Superior temporal gyrus (tissue), 1 donor: ENCODE measurements around the gene S100A9.
"Not testable (repeated sequence)": the region's sequence is repeated elsewhere in the genome, so short reads cannot be mapped to it uniquely, and the experiment has no call there.

Experiments used
- DNase-seq: peaks from one replicate; pipeline ENCODE4 v3.0.0-alpha.2; 2016; ENCODE audit errors: extremely low spot score

S100A9 gene

DNA sequence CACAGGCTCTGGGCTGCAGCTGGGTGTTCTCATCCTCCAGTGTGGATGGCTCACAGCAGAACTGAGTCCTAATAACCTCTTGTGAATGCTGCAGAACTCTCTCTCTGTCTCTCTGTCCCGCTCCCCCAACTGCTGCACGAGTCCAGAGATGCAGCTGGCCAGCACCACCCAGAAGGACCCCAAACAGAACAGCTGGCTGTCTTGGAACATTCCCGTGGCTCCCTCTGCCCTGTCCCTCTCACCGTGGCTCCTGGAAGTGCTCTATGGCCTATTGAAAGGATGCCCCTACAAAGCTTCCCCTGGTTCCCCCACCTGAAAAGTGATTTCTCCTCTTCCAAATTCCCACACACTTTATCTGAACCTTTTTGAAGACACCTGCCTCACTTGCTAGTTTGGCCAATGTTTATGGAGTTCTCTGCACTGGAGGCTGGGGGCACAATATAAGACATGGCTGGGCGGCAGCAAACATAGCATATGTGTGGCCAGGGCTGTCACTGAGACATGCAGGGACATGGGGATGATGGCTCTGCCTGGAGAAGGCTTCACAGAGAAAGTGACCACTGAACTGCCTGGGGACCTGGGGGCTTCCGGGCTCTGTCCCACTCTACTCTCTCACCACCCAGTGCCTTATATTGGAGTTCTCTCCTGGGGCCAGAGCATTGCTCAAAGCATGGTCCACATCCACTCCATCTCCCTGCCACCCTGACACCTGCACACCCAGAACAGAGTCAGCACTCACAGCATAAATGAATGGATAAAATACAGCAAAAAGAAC, 48.4 kb downstream of the S100A9 start:
- not testable (repeated sequence) for DNase-seq

DNA sequence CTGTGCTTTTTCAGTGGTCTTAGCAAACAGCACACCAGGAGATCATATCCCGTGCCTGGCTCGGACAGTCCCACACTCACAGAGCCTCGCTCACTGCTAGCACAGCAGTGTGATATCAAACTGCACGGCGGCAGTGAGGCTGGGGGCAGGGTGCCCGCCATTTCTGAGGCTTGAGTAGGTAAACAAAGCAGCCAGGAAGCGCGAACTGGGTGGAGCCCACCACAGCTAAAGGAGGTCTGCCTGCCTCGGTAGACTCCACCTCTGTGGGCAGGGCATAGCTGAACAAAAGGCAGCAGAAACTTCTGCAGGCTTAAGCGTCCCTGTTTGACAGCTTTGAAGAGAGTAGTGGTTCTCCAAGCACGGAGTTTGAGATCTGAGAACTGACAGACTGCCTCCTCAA, 49.6 kb downstream of the S100A9 start:
- not testable (repeated sequence) for DNase-seq
